OCI-LY1 (cell line): ENCODE measurements around the gene KCNK7.

Experiments used
- H2AFZ ChIP-seq: fragments of 200-600 bp; sonication (generic), shearing (Covaris generic); 2 replicates; pipeline ENCODE4 v1.6.0; 2014; ENCODE audit warnings: antibody characterized with exemption, mild to moderate bottlenecking, low read length
- H3F3A ChIP-seq: fragments of 200-600 bp; sonication (generic), shearing (Covaris generic); 2 replicates; pipeline ENCODE4 v1.6.0; 2014; ENCODE audit warnings: mild to moderate bottlenecking, antibody characterized with exemption, low read length, moderate library complexity; ENCODE audit not compliant: insufficient read depth
- H3K27ac ChIP-seq: fragments of 200-600 bp; sonication (generic); 2 replicates; pipeline ENCODE4 v1.5.1; 2014; ENCODE audit warnings: low read length, mixed run types, mild to moderate bottlenecking, low read depth; ENCODE audit not compliant: poor library complexity, severe bottlenecking
- H3K27me3 ChIP-seq: fragments of 200-600 bp; sonication (generic); 2 replicates; pipeline ENCODE4 v1.6.0; 2014; ENCODE audit warnings: antibody characterized with exemption, mild to moderate bottlenecking, low read length, moderate library complexity; ENCODE audit not compliant: insufficient read depth
- H3K36me3 ChIP-seq: fragments of 200-600 bp; sonication (generic); 2 replicates; pipeline ENCODE4 v1.6.1; 2014; ENCODE audit warnings: mild to moderate bottlenecking, antibody characterized with exemption, low read length, moderate library complexity, mixed read lengths; ENCODE audit not compliant: insufficient read depth
- H3K4me1 ChIP-seq: fragments of 200-600 bp; sonication (generic); 2 replicates; pipeline ENCODE4 v1.5.1; 2014; ENCODE audit warnings: mild to moderate bottlenecking, low read length, moderate library complexity; ENCODE audit not compliant: insufficient read depth, severe bottlenecking
- H3K4me2 ChIP-seq: fragments of 200-600 bp; sonication (generic), shearing (Covaris generic); 2 replicates; pipeline ENCODE4 v1.6.1; 2014; ENCODE audit warnings: low read length
- H3K4me3 ChIP-seq: fragments of 200-600 bp; sonication (generic); 2 replicates; pipeline ENCODE4 v1.5.1; 2014; ENCODE audit warnings: low read length, low read depth, mild to moderate bottlenecking, mixed read lengths; ENCODE audit not compliant: poor library complexity, severe bottlenecking
- H3K79me2 ChIP-seq: fragments of 200-600 bp; shearing (Covaris generic); 2 replicates; pipeline ENCODE4 v1.6.1; 2016; ENCODE audit warnings: mixed run types, low read length, mixed read lengths; ENCODE audit not compliant: insufficient read depth
- H3K9ac ChIP-seq: fragments of 200-600 bp; sonication (generic), shearing (Covaris generic); 2 replicates; pipeline ENCODE4 v1.6.1; 2014; ENCODE audit warnings: mild to moderate bottlenecking, low read length, mixed read lengths
- H3K9me2 ChIP-seq: fragments of 200-600 bp; sonication (generic), shearing (Covaris generic); 2 replicates; pipeline ENCODE4 v1.6.1; 2014; ENCODE audit warnings: low read depth, mild to moderate bottlenecking, low read length, mixed read lengths
- H3K9me3 ChIP-seq: fragments of 200-600 bp; shearing (Covaris generic); 2 replicates; pipeline ENCODE4 v1.6.1; 2014; ENCODE audit warnings: low read length, mixed read lengths
- H4K20me1 ChIP-seq: fragments of 200-600 bp; sonication (generic), shearing (Covaris generic); 2 replicates; pipeline ENCODE4 v1.6.0; 2016; ENCODE audit warnings: mild to moderate bottlenecking, low read length; ENCODE audit not compliant: insufficient read depth
- CTCF ChIP-seq: fragments of 200-600 bp; sonication (generic), shearing (Covaris generic); IDR thresholded peaks from 2 replicates; pipeline ENCODE4 v1.5.1; 2017; ENCODE audit warnings: mild to moderate bottlenecking, antibody characterized with exemption, low read length, moderate library complexity, mixed read lengths
- EZH2 ChIP-seq: fragments of 200-600 bp; sonication (generic), shearing (Covaris generic); IDR thresholded peaks from 2 replicates; pipeline ENCODE4 v1.8.0; 2017; ENCODE audit warnings: borderline replicate concordance, mixed run types, mild to moderate bottlenecking, antibody characterized with exemption, low read length, moderate library complexity, mixed read lengths

The KCNK7 gene

DNA sequence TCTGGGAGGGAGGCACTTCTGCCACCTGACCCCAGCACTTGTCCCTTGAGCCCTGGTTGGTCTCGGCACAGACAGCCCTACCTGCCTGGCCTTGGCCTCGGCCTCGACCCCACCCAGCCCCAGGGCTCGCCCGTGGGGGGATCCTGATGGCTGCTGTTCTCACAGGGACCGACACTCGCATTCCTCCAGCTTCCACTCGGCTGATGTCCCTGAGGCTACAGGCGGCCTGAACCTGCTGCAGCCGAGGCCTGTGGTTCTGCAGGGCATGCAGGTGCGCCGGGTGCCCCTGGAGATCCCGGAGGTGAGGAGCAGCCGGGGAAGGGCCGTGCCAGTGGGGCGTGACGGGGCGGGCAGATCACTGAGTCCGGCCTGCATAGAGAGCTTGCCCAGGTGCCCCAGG, 25.1 kb upstream of the KCNK7 start:
- Histone ChIP-seq H3K36me3 (peaks cover 81% of the 10 kb centered on the region), H3K4me1 (peaks cover 35% of the 10 kb centered on the region), H3K4me3 (no peak overlapping the region), H3K79me2 (peaks cover 9% of the 10 kb centered on the region; the same call in 1 of the 2 replicates), H3K27ac (no peak overlapping the region), H4K20me1 (no peaks in the 10 kb centered on the region), H3F3A (no peaks in the 10 kb centered on the region), H3K9me2 (no peaks in the 10 kb centered on the region), H3K27me3 (no peaks in the 10 kb centered on the region), H3K4me2 (no peak overlapping the region), H3K9ac (no peak overlapping the region), H2AFZ (no peak overlapping the region), H3K9me3 (no peaks in the 10 kb centered on the region)
- TF ChIP-seq CTCF, result no peak
- TF ChIP-seq EZH2, result no peak

- H3K9ac ChIP-seq, result no peak overlapping the region
- TF ChIP-seq CTCF (no peak), EZH2 (no peak)
Measured at GRCh38 chr11:65619281-65619928, 23.8 kb upstream of the KCNK7 start.

DNA sequence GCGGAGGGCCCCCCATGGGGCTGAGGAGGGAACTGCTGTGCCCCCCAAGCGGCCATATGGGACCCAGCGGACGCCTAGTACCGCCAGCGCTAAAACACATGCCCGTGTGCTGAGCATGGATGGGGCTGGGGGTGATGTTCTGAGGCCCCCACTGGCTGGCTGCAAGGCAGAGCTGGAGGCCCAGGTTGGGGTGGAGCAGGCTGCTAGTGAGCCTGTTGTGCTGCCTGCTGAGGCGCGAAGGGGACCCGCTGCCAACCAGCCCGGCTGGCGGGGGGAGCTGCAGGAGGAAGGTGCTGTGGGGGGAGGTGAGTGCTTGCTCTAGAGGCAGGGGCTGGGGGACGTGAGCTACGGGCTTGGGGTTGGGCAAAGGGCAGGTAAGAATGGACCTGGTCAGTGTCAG, 23.2 kb upstream of the KCNK7 start:
- no peaks in the 10 kb centered on the region for H3K27me3 ChIP-seq
- H3K36me3 ChIP-seq, result peaks cover 64% of the 10 kb centered on the region
- peaks cover 36% of the 10 kb centered on the region for H3K4me1 ChIP-seq
- no peaks in the 10 kb centered on the region for H3K9me2 ChIP-seq
- H3K4me2 ChIP-seq, result peak overlapping the region; percentile 98
- peak overlapping the region; percentile 10 for H3K4me3 ChIP-seq
- no peak overlapping the region for H2AFZ ChIP-seq
- peak overlapping the region; percentile 46 for H3K27ac ChIP-seq
- no peaks in the 10 kb centered on the region for H4K20me1 ChIP-seq
- no peaks in the 10 kb centered on the region for H3F3A ChIP-seq
- H3K9ac ChIP-seq, result peak overlapping the region; percentile 35; the same call in 1 of the 2 replicates
- peaks cover 9% of the 10 kb centered on the region; the same call in 1 of the 2 replicates for H3K79me2 ChIP-seq
- TF ChIP-seq EZH2 (no peak), CTCF (no peak)
- H3K9me3 ChIP-seq, result no peaks in the 10 kb centered on the region

More at GRCh38 chr11:65619281-65619928, 23.8 kb upstream of the KCNK7 start:
- no peaks in the 10 kb centered on the region for H3K9me2 ChIP-seq
- peaks cover 35% of the 10 kb centered on the region for H3K4me1 ChIP-seq
- no peak overlapping the region for H2AFZ ChIP-seq
- H3K4me3 ChIP-seq, result no peak overlapping the region
- peaks cover 70% of the 10 kb centered on the region for H3K36me3 ChIP-seq
- no peaks in the 10 kb centered on the region for H4K20me1 ChIP-seq
- H3K9me3 ChIP-seq, result no peaks in the 10 kb centered on the region
- no peaks in the 10 kb centered on the region for H3F3A ChIP-seq
- peak overlapping the region; percentile 46 for H3K27ac ChIP-seq
- H3K4me2 ChIP-seq, result no peak overlapping the region
- peaks cover 9% of the 10 kb centered on the region; the same call in 1 of the 2 replicates for H3K79me2 ChIP-seq
- H3K27me3 ChIP-seq, result no peaks in the 10 kb centered on the region
